HEK293 (cell line): ENCODE results near the gene ACTA1.

ENCODE experiments used
- CTCF ChIA-PET: fragments of 350-600 bp; formaldehyde crosslinking; extraction: SDS; loops from one replicate; lab custom pipeline; 2021; ENCODE audit warnings: antibody characterized with exemption; lab: Yijun Ruan, JAX
- POLR2A ChIA-PET: fragments of 300-600 bp; formaldehyde crosslinking; extraction: SDS; loops from one replicate; lab custom pipeline; 2020; ENCODE audit warnings: antibody characterized with exemption, inconsistent platforms; lab: Yijun Ruan, JAX
- H3K27ac ChIP-seq: fragments of 200-500 bp; sonication (Bioruptor generic); 2 replicates; pipeline ENCODE4 v1.5.1; 2014; ENCODE audit warnings: low read depth, low read length, control low read depth, inconsistent platforms; ENCODE audit errors: extremely low read depth
- H3K36me3 ChIP-seq, 2 experiments: fragments of 200-500 bp in 1 of 2; sonication (Bioruptor generic) in 1 of 2; 1 replicate in 1 of 2; 2 replicates in 1 of 2; pipeline ENCODE4 v1.5.1; 2014 to 2017; ENCODE audit warnings: inconsistent platforms in 2 of 2, low read length in 2 of 2; ENCODE audit not compliant: control insufficient read depth in 2 of 2, insufficient read depth in 1 of 2
- H3K4me1 ChIP-seq: fragments of 200-500 bp; sonication (Bioruptor generic); 2 replicates; pipeline ENCODE4 v1.5.1; 2014; ENCODE audit warnings: mild to moderate bottlenecking, low read length, inconsistent platforms; ENCODE audit not compliant: control insufficient read depth, insufficient read depth
- H3K4me3 ChIP-seq: 2 replicates; pipeline ENCODE4 v1.5.1; 2011; ENCODE audit warnings: low read depth, mild to moderate bottlenecking, control low read depth, low read length, moderate library complexity
- H3K9me3 ChIP-seq: fragments of 200-500 bp; sonication (Bioruptor generic); 2 replicates; pipeline ENCODE4 v1.5.1; 2014; ENCODE audit warnings: low read depth, low read length, inconsistent platforms; ENCODE audit not compliant: control insufficient read depth, insufficient read depth
- IKZF3 ChIP-seq: fragments of 450-650 bp; IDR thresholded peaks from 2 replicates; pipeline ENCODE4 v1.5.0; 2018; ENCODE audit warnings: missing biosample characterization, mild to moderate bottlenecking, missing genetic modification characterization, moderate library complexity
- KLF1 ChIP-seq: fragments of 450-650 bp; formaldehyde crosslinking; IDR thresholded peaks from 2 replicates; pipeline ENCODE4 v1.5.1; 2016; ENCODE audit warnings: missing biosample characterization, missing genetic modification characterization
- KLF10 ChIP-seq: fragments of 450-650 bp; IDR thresholded peaks from 2 replicates; pipeline ENCODE4 v1.5.1; 2018; ENCODE audit warnings: missing biosample characterization, mild to moderate bottlenecking, missing genetic modification characterization
- MYNN ChIP-seq: fragments of 450-650 bp; formaldehyde crosslinking; IDR thresholded peaks from 2 replicates; pipeline ENCODE4 v1.5.1; 2016; ENCODE audit warnings: missing biosample characterization, missing genetic modification characterization, borderline replicate concordance
- REST ChIP-seq: fragments of 450-650 bp; formaldehyde crosslinking; IDR thresholded peaks from 2 replicates; pipeline ENCODE4 v1.5.1; 2016; ENCODE audit warnings: missing biosample characterization, missing genetic modification characterization
- SP2 ChIP-seq: fragments of 450-650 bp; formaldehyde crosslinking; IDR thresholded peaks from 2 replicates; pipeline ENCODE4 v1.5.1; 2016; ENCODE audit warnings: missing biosample characterization, missing genetic modification characterization
- YY2 ChIP-seq: fragments of 450-650 bp; formaldehyde crosslinking; IDR thresholded peaks from 2 replicates; pipeline ENCODE4 v1.5.1; 2016; ENCODE audit warnings: missing biosample characterization, missing genetic modification characterization
- ZBTB44 ChIP-seq: fragments of 450-650 bp; IDR thresholded peaks from 2 replicates; pipeline ENCODE4 v1.5.1; 2018; ENCODE audit warnings: missing biosample characterization, mild to moderate bottlenecking, missing genetic modification characterization
- ZFP41 ChIP-seq: fragments of 450-650 bp; formaldehyde crosslinking; IDR thresholded peaks from 2 replicates; pipeline ENCODE4 v1.5.1; 2016; ENCODE audit warnings: missing biosample characterization, missing genetic modification characterization, borderline replicate concordance
- ZFP69B ChIP-seq: fragments of 450-650 bp; formaldehyde crosslinking; IDR thresholded peaks from 2 replicates; pipeline ENCODE4 v1.5.1; 2016; ENCODE audit warnings: missing biosample characterization, missing genetic modification characterization
- ZIC2 ChIP-seq: fragments of 450-650 bp; formaldehyde crosslinking; IDR thresholded peaks from 2 replicates; pipeline ENCODE4 v1.5.1; 2016; ENCODE audit warnings: missing biosample characterization, missing genetic modification characterization
- ZNF112 ChIP-seq: fragments of 450-650 bp; formaldehyde crosslinking; IDR thresholded peaks from 2 replicates; pipeline ENCODE4 v1.5.0; 2017; ENCODE audit warnings: missing biosample characterization, missing genetic modification characterization
- ZNF148 ChIP-seq: fragments of 450-650 bp; formaldehyde crosslinking; IDR thresholded peaks from 2 replicates; pipeline ENCODE4 v1.5.0; 2017; ENCODE audit warnings: missing biosample characterization, missing genetic modification characterization, borderline replicate concordance
- ZNF184 ChIP-seq: fragments of 450-650 bp; IDR thresholded peaks from 2 replicates; pipeline ENCODE4 v1.5.1; 2018; ENCODE audit warnings: missing biosample characterization, mild to moderate bottlenecking, missing genetic modification characterization
- ZNF24 ChIP-seq: fragments of 450-650 bp; formaldehyde crosslinking; IDR thresholded peaks from 2 replicates; pipeline ENCODE4 v1.5.1; 2016; ENCODE audit warnings: missing biosample characterization, missing genetic modification characterization
- ZNF521 ChIP-seq: fragments of 450-650 bp; formaldehyde crosslinking; IDR thresholded peaks from 2 replicates; pipeline ENCODE4 v1.5.1; 2017; ENCODE audit warnings: missing biosample characterization, mild to moderate bottlenecking, missing genetic modification characterization
- ZNF548 ChIP-seq: fragments of 450-650 bp; formaldehyde crosslinking; IDR thresholded peaks from 2 replicates; pipeline ENCODE4 v1.5.1; 2016; ENCODE audit warnings: missing biosample characterization, missing genetic modification characterization
- ZNF670 ChIP-seq: fragments of 450-650 bp; formaldehyde crosslinking; IDR thresholded peaks from 2 replicates; pipeline ENCODE4 v1.5.1; 2016; ENCODE audit warnings: missing biosample characterization, missing genetic modification characterization, low read depth
- ZNF692 ChIP-seq: fragments of 450-650 bp; formaldehyde crosslinking; IDR thresholded peaks from 2 replicates; pipeline ENCODE4 v1.5.1; 2016; ENCODE audit warnings: missing biosample characterization, missing genetic modification characterization
- ZSCAN18 ChIP-seq: fragments of 450-650 bp; formaldehyde crosslinking; IDR thresholded peaks from 2 replicates; pipeline ENCODE4 v1.5.1; 2016; ENCODE audit warnings: missing biosample characterization, missing genetic modification characterization
- ZSCAN23 ChIP-seq: fragments of 450-650 bp; formaldehyde crosslinking; IDR thresholded peaks from 2 replicates; pipeline ENCODE4 v1.5.1; 2016; ENCODE audit warnings: missing biosample characterization, missing genetic modification characterization

The ACTA1 gene

GRCh38 chr1:229408458-229409037 lies 25.3 kb downstream of the ACTA1 start:
- no peak overlapping the region for H3K4me3 ChIP-seq
- no peak for TF ChIP-seq MYNN (tag by site-specific recombination)
- no peak for TF ChIP-seq ZNF148 (tag by site-specific recombination)
- TF ChIP-seq KLF1: no peak
- peak; percentile 41; the same call in 1 of the 2 replicates for TF ChIP-seq ZFP69B (tag by site-specific recombination)
- peak; percentile 93 for TF ChIP-seq REST (tag by site-specific recombination)
- no peak for TF ChIP-seq ZNF670 (tag by site-specific recombination)
- TF ChIP-seq SP2 (tag by site-specific recombination): peak; percentile 18; the same call in 1 of the 2 replicates
- no peak for TF ChIP-seq ZSCAN18
- no peak for TF ChIP-seq IKZF3 (tag by site-specific recombination)
- TF ChIP-seq YY2 (tag by site-specific recombination): no peak
- no peak for TF ChIP-seq ZSCAN23 (tag by site-specific recombination)
- TF ChIP-seq ZNF548 (tag by site-specific recombination): no peak
- no peak for TF ChIP-seq ZNF112 (tag by site-specific recombination)
- TF ChIP-seq ZIC2: peak; percentile 24; the same call in 1 of the 2 replicates
- TF ChIP-seq ZNF521 (tag by site-specific recombination): no peak
- TF ChIP-seq ZNF24: no peak
- no peak for TF ChIP-seq ZFP41 (tag by site-specific recombination)
- TF ChIP-seq KLF10 (tag by site-specific recombination): no peak
- TF ChIP-seq ZNF692 (tag by site-specific recombination): 0 out of 2 replicates have a peak, but pooled peaks have one; percentile 19
- TF ChIP-seq ZNF184 (tag by site-specific recombination): no peak
- TF ChIP-seq ZBTB44 (tag by site-specific recombination): no peak
- TF ChIP-seq, all 188 proteins: peak for 5
- H3K9me3 ChIP-seq: no peaks in the 10 kb centered on the region
- CTCF ChIA-PET: interaction anchor here (1.3 kb wide), 1 partner anchor 53 kb away, joined by 3 read pairs; no protein-coding TSS in a partner anchor
- H3K27ac ChIP-seq: no peak overlapping the region
- H3K4me1 ChIP-seq: peaks cover 14% of the 10 kb centered on the region
- POLR2A ChIA-PET: no interaction called here
- no peaks in the 10 kb centered on the region for H3K36me3 ChIP-seq
